VCaP (cell line): ENCODE data around the gene STXBP6.

Experiments
- H3K27ac ChIP-seq: fragments of 450-650 bp; 2 replicates; pipeline ENCODE4 v1.5.1; 2017
- TF ChIP-seq, protein P1 (sequence below): fragments of 450-650 bp; conservative IDR thresholded peaks from 2 replicates; pipeline ENCODE4 v1.5.1; 2017; ENCODE audit warnings: mild to moderate bottlenecking, moderate library complexity

The STXBP6 gene

DNA sequence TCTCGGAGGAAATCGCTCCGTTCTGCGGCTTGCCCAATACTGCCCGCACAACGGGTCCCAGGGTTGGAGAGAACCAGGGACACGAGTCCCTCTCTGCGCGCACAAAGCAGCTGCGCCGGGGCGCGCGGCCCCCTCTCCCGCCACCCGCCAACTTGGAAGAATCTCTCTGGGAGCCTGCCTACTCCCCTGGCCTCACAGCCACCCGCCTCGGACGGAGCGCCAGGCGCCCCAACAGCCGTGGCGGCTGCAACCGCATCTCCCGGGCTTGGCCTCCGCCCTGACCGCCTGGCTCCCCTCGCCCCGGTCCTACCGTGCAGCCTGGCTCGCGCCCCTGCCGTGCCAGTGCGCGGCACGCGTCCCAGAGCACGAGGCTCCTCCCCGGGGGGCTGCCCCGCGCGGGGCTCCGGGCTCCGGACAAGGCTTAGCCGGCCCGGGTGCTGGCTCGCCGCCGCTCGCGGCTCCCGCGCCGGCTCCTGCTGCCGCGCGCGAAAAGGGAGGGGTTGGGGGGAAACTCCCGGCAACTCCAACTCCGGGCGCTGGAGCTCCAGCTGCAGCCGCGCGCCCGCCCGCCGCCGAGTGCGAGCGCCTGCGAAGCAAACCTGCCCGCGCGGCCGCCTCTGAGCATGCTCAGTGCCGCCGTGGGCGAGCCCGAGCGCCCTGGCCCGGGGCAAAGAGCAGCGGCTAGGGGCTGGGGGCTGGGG is at the start of gene STXBP6:
STXBP6 (minus strand) TSS at position 580 of the 701 bp plus-strand sequence. CDS start 75,329 bp downstream, outside the sequence.
- H3K27ac ChIP-seq: peak within 1 kb of the TSS; percentile 54; the same call in 1 of the 2 replicates
- TF ChIP-seq, protein P1, sequence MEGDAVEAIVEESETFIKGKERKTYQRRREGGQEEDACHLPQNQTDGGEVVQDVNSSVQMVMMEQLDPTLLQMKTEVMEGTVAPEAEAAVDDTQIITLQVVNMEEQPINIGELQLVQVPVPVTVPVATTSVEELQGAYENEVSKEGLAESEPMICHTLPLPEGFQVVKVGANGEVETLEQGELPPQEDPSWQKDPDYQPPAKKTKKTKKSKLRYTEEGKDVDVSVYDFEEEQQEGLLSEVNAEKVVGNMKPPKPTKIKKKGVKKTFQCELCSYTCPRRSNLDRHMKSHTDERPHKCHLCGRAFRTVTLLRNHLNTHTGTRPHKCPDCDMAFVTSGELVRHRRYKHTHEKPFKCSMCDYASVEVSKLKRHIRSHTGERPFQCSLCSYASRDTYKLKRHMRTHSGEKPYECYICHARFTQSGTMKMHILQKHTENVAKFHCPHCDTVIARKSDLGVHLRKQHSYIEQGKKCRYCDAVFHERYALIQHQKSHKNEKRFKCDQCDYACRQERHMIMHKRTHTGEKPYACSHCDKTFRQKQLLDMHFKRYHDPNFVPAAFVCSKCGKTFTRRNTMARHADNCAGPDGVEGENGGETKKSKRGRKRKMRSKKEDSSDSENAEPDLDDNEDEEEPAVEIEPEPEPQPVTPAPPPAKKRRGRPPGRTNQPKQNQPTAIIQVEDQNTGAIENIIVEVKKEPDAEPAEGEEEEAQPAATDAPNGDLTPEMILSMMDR: no peak

DNA sequence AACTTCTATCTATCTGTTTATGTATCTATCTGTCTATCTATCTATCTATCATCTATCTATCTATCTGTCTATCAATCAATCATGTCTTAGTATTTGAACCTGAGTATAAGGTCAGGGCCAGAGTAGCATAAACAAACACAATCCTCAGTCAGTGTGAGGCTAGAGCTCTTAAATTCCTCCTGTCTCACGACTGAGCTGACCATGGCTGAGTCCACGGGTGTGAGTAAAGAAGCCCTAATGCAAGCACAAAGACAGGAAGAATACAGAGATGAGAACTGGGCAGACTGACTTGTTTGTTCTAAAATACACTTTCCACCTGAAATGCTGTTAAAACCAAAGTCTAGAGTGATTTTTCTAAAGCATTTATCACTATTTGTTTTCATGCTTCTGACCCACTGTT is 47.2 kb upstream of the STXBP6 start:
- no peak overlapping the region for H3K27ac ChIP-seq
- TF ChIP-seq, protein P1: no peak

DNA sequence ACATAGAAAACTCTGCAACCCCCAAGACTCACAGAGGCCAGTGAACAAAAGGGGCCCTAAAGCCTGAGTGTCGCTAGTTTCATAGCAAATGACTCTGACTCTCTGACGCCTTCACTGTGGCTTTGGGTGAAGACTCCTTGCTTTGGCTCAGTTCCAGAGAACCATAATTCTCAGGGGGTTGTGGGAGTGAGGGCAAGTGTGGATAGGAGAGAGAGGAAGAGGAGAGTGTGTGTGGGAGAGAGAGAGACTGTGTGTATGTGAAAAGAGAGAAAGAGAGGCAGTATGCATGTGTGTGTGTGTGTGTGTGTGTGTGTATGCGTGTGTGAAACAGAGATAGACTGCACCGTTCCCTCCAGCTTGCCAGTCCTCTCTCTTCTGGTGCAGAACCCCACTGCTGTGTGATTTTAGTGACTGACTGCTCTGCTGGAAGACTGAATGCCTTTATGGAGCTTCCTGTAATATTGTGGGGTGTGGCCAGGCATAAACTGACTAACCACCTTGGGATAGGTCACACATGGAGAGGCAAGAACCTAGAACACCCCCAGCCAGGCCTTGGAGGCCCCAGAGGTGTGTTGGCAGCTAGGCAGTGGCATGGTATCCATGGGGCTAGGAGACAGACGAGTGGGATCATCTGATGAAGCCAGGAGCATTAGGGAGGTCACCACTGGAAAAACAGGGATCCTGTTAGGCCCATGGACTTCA is 45.9 kb upstream of the STXBP6 start:
- TF ChIP-seq, protein P1: no peak
- no peak overlapping the region for H3K27ac ChIP-seq

DNA sequence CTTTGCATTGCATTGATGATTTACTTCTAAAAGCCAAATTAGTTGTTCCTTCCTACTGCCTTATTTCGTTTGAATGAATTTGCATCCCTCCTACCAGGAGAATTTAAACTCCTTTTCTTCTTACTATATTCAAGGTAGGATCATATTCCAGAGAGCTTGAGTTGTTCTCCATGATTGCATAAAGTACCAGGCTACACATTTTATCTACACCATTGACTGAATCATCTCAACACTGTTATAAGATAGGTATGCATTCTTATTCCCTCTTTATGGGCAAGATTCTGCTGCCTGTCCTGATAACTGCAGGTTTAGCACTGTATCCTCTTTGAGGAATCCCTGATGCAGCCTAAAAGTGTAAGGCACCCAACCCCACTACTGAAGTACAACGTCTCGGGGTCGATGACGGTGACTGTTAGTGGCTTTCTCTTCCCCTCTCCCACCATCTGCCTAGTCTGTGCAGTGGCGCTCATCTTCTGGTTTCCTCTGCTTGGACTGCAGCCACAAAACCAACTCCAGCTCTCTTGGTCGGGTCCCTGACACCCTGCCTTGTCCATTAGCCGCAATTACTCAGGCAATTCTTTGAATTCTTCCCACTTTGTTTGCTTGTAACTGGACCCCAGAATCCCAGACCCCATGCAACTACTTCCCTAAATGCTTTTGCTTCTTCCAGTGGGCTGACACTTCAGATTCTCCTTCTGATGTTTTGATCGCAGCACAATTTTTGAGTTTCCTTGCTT is 44.4 kb upstream of the STXBP6 start:
- H3K27ac ChIP-seq: no peak overlapping the region
- TF ChIP-seq, protein P1: no peak

DNA sequence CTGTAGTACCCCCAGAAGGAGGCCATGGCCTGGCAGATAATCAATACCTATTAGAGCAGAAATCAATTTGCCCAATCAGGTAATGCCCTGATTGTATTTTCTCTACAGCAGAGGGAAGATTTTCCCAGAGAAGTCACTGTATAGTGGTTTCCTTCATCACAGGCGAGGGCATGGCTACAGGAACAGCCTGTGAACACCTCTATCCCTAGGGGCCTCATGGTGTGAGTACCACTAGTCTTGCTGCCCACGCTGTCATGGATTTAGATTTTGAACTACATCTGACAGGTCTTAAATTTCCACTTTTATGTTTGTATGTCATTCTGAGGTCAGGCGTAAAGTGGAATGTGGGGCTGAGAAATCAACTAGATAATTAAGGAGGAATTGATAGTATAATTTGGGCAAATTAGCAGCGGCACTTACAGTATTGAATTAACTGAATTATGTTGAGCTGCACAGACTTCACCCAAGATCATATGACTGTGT is 42.4 kb upstream of the STXBP6 start:
- TF ChIP-seq, protein P1: no peak
- no peak overlapping the region for H3K27ac ChIP-seq

DNA sequence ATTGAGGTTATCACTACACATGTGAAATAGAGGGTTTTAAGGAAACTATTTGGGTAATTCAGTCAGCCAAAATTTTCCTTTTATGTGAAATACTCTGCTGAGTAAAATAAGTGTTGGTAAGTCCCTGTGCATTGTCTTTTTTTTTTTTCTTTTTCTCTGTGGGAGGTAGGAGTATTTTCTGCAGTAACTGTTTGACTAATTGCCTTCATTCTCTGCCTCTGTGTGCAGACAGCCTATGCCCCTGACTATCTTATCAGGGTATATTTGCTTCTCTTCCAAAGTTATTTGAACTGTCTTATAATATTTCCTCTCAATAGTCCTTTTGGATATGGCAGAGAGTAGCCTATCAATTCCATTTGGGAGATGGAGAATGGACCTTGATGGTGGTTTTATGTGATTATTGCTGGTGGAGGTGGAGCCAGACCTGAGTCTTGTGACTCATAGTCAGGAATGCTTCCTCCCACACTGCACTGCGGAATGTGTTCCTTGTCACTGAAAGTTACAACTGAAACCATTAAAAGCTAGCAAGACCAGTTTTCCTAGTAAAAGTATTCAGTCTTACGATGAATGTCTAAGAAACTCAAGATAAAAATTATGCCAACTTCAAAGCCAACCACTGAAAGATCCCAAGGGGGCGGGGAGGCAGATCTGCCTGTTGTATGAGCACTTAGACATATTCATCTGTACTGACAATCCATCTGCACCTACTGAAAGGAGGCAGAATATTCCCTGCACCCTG is 40.9 kb upstream of the STXBP6 start:
- TF ChIP-seq, protein P1: no peak
- no peak overlapping the region for H3K27ac ChIP-seq
